ENCODE data around the gene N4BP2L1. TPM values are rescaled to one million over a fixed set of nuclear protein-coding genes. Genes with fewer than 3 reads are reported as not detected.

N4BP2L1 gene
- total and polyA plus RNA-seq, 5 donors, result 4.6 to 6.9 (median 5.3) TPM

DNA sequence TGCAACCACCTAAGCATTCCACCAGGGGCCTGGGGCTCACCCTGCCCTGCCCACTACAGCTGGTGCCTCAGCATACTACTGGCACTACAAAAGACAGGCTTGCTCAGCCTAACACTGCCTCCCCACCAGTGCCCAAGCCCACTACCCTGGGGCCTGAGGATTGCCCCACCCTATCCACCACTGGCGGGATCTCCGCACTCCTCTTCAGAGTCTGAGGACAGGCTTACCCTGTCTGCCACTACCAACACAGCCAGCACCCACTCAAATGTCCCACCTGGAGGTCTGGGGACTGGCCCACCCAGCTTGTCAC lies 27.6 kb upstream of the N4BP2L1 start:
- WGBS, result 100% methylated on average over 2 of the region's 2 CpGs
- Histone ChIP-seq H3K4me3 (ENCODE audit: low read length) (no peak overlapping the region), H3K27ac (ENCODE audit: low read length) (no peak overlapping the region), H3K9me3 (ENCODE audit: control insufficient read depth, low read length) (no peaks in the 10 kb centered on the region), H3K4me1 (ENCODE audit: control insufficient read depth, insufficient read depth, low read length) (no peaks in the 10 kb centered on the region), H3K27me3 (ENCODE audit: control insufficient read depth, insufficient read depth) (no peaks in the 10 kb centered on the region)
- ATAC-seq, result peak in 1 of 2 donors; percentile 16
- intact Hi-C loops (cut with DNase I), result no loop called here
- no peak for DNase-seq

DNA sequence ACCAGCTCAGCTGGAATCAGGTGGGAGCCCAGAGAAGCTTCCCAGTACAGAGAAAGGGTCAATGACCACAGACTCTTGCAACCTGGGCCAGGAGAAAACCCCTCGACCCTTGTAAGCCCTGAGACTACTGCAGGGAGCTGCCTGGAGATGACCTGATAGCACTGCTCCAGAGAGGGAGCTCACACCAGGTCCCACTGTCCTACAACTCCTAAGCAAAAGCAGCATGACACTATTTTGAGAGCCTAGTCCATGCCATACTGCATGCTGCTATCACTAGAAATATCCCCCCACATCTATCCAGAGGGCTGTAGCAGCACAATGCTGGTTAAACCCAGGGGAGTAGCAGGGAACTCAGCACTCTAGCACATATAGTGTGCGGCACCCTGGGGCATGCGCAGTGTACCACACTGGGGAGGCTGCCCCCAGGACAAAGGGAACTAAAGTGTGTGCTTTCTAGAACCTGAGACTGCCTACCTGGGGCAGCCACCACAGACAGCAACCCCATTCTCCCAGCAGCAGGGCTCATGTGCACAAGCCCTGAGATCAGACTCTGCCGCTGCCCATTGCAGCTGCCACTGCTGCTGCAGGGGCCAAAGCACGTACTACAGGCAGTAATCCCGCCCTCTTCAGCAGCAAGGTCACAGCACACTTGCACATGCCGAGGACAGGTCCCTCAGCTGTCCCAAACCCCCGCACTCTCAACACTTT lies 27.1 kb upstream of the N4BP2L1 start:
- no peaks in the 10 kb centered on the region for H3K9me3 ChIP-seq (ENCODE audit: control insufficient read depth, low read length)
- no peaks in the 10 kb centered on the region for H3K27me3 ChIP-seq (ENCODE audit: control insufficient read depth, insufficient read depth)
- no peak overlapping the region for H3K4me3 ChIP-seq (ENCODE audit: low read length)
- H3K4me1 ChIP-seq (ENCODE audit: control insufficient read depth, insufficient read depth, low read length), result no peaks in the 10 kb centered on the region
- no peak overlapping the region for H3K27ac ChIP-seq (ENCODE audit: low read length)
- WGBS, result 88% methylated on average over 8 of the region's 8 CpGs
- no peak for DNase-seq
- peak; percentile 25 to 43 for ATAC-seq
- intact Hi-C loops (cut with DNase I), result no loop called here

DNA sequence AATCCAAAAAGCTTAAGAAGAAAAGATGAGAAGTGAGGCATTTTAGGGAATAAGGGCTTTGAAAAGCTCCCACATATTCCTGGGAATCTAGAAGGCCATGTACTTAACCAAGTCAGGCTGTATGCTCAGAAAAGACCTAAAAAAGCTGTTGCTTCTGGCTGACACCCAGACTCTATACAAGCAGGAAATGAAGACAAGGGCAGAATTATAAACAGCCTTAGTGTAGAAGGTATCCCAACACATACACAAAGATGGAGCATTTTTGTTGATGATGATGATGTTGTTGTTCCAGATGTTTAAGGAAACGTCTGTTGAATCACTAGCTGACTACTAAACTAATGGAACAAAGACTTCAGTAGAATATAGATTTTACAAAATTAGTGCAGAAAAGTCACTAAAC lies 26.1 kb upstream of the N4BP2L1 start:
- ATAC-seq (no peak), DNase-seq (no peak)
- no peaks in the 10 kb centered on the region for H3K4me1 ChIP-seq (ENCODE audit: control insufficient read depth, insufficient read depth, low read length)
- no peaks in the 10 kb centered on the region for H3K27me3 ChIP-seq (ENCODE audit: control insufficient read depth, insufficient read depth)
- 56% methylated on average over 1 of the region's 1 CpG for WGBS
- no peak overlapping the region for H3K4me3 ChIP-seq (ENCODE audit: low read length)
- no peak overlapping the region for H3K27ac ChIP-seq (ENCODE audit: low read length)
- H3K9me3 ChIP-seq (ENCODE audit: control insufficient read depth, low read length), result no peaks in the 10 kb centered on the region
- intact Hi-C loops (cut with DNase I), result no loop called here

DNA sequence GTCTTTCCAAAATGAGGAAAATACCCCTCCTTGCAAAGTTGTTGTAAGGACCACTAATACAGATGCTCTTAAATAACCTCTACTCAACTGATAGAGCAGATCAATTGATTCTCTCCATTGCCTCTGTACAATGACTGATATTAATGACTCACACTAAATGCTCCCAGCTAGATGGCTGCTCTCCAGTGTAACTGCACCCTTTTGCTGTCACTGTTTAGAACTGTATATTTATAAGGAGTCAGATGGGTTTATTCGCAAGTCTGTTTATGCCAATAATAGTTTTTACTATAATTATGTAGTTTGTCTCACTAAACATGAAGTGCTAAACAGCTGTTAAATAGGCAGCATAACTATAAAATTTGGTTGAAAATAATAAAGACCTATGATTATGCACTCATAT lies 21.0 kb upstream of the N4BP2L1 start:
- no peak for ATAC-seq
- no peaks in the 10 kb centered on the region for H3K4me1 ChIP-seq (ENCODE audit: control insufficient read depth, insufficient read depth, low read length)
- intact Hi-C loops (cut with DNase I), result no loop called here
- DNase-seq, result no peak
- 98% methylated on average over 1 of the region's 1 CpG for WGBS
- no peak overlapping the region for H3K27ac ChIP-seq (ENCODE audit: low read length)
- no peaks in the 10 kb centered on the region for H3K27me3 ChIP-seq (ENCODE audit: control insufficient read depth, insufficient read depth)
- H3K4me3 ChIP-seq (ENCODE audit: low read length), result no peak overlapping the region
- H3K9me3 ChIP-seq (ENCODE audit: control insufficient read depth, low read length), result no peaks in the 10 kb centered on the region

DNA sequence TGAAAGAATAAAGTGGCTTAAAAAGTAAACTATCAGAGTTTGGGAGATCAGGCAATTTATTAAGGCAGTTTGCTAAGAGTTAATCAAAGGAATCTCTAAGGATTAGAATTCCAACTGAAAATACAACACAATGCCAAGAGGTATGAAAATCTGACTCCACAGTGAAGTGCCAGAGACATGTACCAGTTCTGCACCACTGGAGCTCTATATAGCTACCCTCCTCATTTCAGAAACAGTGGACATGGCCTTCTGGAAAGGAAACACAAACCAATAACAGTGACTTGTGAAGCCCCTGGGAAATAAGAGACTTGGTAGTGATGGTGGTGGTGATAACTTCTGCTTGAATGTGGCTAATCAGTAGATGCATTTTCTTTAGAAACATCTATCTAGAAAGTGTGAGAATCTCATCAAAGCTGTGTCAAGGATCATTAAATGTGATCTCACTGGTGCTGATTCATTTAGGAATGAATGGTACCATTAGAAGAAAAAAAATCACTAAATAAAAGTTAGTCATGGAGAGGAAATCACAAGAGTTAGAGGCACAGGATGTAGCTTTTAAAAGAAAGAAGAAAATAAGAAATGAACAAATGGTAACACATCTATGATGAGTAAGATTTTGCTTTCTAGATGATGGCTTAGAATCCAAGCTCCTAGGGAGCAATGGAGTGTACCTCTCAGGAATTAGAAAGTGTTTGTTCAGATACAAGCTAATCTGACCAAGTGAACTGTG lies 20.1 kb upstream of the N4BP2L1 start:
- intact Hi-C loops (cut with DNase I), result no loop called here
- ATAC-seq (no peak), DNase-seq (no peak)
- no peaks in the 10 kb centered on the region for H3K27me3 ChIP-seq (ENCODE audit: control insufficient read depth, insufficient read depth)
- H3K4me1 ChIP-seq (ENCODE audit: control insufficient read depth, insufficient read depth, low read length), result no peaks in the 10 kb centered on the region
- H3K9me3 ChIP-seq (ENCODE audit: control insufficient read depth, low read length), result no peaks in the 10 kb centered on the region
- no peak overlapping the region for H3K4me3 ChIP-seq (ENCODE audit: low read length)
- no peak overlapping the region for H3K27ac ChIP-seq (ENCODE audit: low read length)

DNA sequence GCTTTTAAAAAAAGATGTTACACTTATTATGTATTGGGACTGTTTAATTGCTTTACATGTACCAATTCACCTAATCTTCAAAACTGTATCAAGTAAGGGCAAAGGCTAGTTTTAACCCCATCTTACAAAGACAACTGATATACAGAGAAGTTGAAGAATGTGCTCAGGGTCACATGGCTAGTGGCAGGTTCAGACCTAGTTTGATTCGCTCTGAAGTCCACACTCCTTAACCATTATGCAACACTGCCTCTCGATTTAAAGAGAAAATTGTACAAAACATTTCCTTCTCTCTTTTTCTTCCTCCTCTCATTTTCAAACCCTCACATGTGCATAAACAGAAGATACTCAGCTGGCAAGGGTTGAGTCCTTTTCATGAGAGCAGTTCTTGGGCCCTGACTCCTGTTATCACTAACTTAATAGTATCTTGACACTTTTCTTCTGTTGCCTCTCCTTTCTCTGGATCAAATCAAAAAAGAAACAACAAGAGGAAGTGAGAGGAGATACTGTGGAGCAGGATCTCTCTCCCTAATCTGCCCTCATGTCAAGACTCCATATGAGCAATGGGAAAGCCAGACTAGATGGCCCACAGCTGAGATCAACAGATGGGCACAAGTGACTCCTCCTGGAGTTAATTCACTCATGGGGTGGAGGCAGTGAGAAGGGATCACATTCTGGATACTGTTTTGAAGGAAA lies 19.0 kb upstream of the N4BP2L1 start:
- intact Hi-C loops (cut with DNase I), result no loop called here

DNA sequence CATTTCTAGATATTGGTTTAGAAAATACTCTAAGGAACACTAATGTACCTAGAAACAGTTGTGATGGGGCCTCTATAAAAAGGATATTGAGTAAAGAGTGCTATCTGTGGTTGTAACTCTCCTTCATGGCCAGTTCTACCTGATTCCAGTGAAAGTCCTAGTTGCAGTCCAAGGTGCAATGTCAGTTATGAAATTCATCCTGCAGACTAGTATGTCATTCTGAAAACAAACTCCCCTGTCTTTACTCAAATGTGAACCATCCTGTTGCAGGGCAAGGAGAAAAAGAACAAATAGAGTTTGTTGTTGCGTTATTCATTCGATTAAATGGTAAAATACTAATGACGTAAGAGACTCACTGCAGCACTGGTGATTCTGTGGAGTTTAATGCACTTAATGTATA lies 18.3 kb upstream of the N4BP2L1 start:
- no peak overlapping the region for H3K4me3 ChIP-seq (ENCODE audit: low read length)
- no peaks in the 10 kb centered on the region for H3K27me3 ChIP-seq (ENCODE audit: control insufficient read depth, insufficient read depth)
- H3K27ac ChIP-seq (ENCODE audit: low read length), result no peak overlapping the region
- H3K4me1 ChIP-seq (ENCODE audit: control insufficient read depth, insufficient read depth, low read length), result no peaks in the 10 kb centered on the region
- intact Hi-C loops (cut with DNase I), result no loop called here
- DNase-seq (no peak), ATAC-seq (no peak)
- H3K9me3 ChIP-seq (ENCODE audit: control insufficient read depth, low read length), result no peaks in the 10 kb centered on the region
- WGBS, result 94% methylated on average over 3 of the region's 3 CpGs

More for the DNA sequence above, 19.0 kb upstream of the N4BP2L1 start:
- 50% methylated on average over 2 of the region's 2 CpGs for WGBS
- Histone ChIP-seq H3K4me1 (ENCODE audit: control insufficient read depth, insufficient read depth, low read length) (no peaks in the 10 kb centered on the region), H3K27ac (ENCODE audit: low read length) (no peak overlapping the region), H3K27me3 (ENCODE audit: control insufficient read depth, insufficient read depth) (no peaks in the 10 kb centered on the region), H3K4me3 (ENCODE audit: low read length) (no peak overlapping the region), H3K9me3 (ENCODE audit: control insufficient read depth, low read length) (no peaks in the 10 kb centered on the region)
- DNase-seq, result no peak
- peak in 1 of 2 donors; percentile 37 for ATAC-seq

DNA sequence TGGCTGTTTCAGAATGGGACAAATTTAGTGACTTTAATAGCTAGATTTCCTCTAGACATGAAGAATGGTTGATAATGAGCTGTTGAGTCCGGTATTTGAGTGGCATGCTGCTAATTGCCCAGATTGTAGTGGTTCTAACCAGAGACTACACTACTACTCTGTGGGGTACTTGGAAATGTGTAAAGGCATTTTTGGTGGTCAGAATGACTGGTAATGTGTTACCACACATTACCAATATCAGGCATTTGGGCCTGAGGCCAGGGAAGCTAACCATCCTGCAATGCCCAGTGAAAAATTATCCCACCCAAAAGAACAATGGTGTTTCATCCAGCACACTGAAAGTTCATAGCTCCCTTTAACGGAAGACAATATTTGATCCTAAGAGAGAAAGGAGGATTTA lies 17.5 kb upstream of the N4BP2L1 start:
- no peak for ATAC-seq
- DNase-seq, result no peak
- H3K9me3 ChIP-seq (ENCODE audit: control insufficient read depth, low read length), result no peaks in the 10 kb centered on the region
- no peak overlapping the region for H3K4me3 ChIP-seq (ENCODE audit: low read length)
- no peaks in the 10 kb centered on the region for H3K4me1 ChIP-seq (ENCODE audit: control insufficient read depth, insufficient read depth, low read length)
- no peaks in the 10 kb centered on the region for H3K27me3 ChIP-seq (ENCODE audit: control insufficient read depth, insufficient read depth)
- WGBS, result 96% methylated on average over 2 of the region's 2 CpGs
- intact Hi-C loops (cut with DNase I), result no loop called here
- no peak overlapping the region for H3K27ac ChIP-seq (ENCODE audit: low read length)

DNA sequence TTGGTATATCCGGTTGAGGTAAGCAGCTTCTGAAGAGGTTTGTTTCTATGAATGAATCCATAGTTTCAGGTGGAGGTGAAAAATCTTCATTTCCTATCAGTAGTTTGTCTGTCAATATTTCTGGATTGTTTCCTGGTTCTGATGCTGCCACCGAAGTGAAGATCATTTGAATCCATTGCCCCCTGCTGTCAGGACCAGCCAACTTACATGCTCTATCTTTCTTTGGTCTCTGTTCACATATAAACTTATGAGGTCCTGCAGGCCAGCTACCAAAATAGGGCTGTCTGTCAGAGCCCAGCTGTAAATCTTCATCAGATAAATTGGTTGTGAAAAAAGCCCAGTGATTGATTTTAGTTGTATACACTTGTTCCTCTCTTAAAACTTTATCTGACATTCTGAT lies 15.2 kb upstream of the N4BP2L1 start:
- Histone ChIP-seq H3K27ac (ENCODE audit: low read length) (no peak overlapping the region), H3K9me3 (ENCODE audit: control insufficient read depth, low read length) (no peaks in the 10 kb centered on the region), H3K27me3 (ENCODE audit: control insufficient read depth, insufficient read depth) (no peaks in the 10 kb centered on the region), H3K4me3 (ENCODE audit: low read length) (no peak overlapping the region), H3K4me1 (ENCODE audit: control insufficient read depth, insufficient read depth, low read length) (no peaks in the 10 kb centered on the region)
- DNase-seq (no peak), ATAC-seq (no peak)
- intact Hi-C loops (cut with DNase I), result no loop called here
- WGBS, result 52% methylated on average over 2 of the region's 2 CpGs

DNA sequence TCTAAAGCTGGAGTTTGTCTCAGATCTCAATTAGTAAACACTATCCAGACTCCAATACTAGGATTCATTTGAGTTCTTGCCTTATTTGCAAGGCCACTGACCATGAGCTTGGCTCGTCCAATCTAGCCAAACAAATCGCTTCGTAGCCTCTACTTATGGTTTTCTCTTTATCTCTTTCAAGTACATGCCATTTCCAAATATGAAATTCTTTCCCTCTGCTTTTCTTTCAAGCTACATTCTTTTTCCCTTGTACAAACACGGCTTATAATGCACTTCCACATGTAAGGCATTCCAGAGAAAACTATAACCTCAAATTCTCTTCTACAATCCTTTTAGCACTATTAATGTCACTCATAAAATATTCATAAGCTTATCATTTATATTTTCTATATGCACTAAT lies 10.9 kb upstream of the N4BP2L1 start:
- Histone ChIP-seq H3K4me1 (ENCODE audit: control insufficient read depth, insufficient read depth, low read length) (no peaks in the 10 kb centered on the region), H3K27ac (ENCODE audit: low read length) (no peak overlapping the region), H3K4me3 (ENCODE audit: low read length) (no peak overlapping the region), H3K9me3 (ENCODE audit: control insufficient read depth, low read length) (no peaks in the 10 kb centered on the region), H3K27me3 (ENCODE audit: control insufficient read depth, insufficient read depth) (no peaks in the 10 kb centered on the region)
- intact Hi-C loops (cut with DNase I), result no loop called here
- ATAC-seq (no peak), DNase-seq (no peak)
- 85% methylated on average over 4 of the region's 4 CpGs for WGBS

DNA sequence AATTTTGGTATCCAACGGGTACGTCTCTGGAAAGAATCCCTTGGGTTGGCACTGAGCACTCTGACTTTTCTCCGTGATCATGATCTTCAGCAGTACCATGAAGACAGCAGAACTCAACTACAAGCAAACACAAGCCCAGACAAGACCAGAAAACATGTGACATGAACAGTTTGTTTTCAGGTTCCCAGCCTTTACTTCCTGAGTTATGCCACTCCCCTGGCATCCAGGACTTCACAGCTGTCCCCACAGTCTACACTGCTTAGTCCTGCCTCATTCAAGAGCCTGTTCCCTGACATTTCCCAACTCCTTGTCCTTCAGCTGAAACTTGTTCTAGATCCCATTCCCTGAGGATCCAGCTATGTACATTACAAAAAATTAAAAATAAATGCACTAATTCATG lies 4.9 kb upstream of the N4BP2L1 start:
- Histone ChIP-seq H3K27me3 (ENCODE audit: control insufficient read depth, insufficient read depth) (no peaks in the 10 kb centered on the region), H3K27ac (ENCODE audit: low read length) (no peak overlapping the region), H3K4me1 (ENCODE audit: control insufficient read depth, insufficient read depth, low read length) (no peaks in the 10 kb centered on the region), H3K4me3 (ENCODE audit: low read length) (no peak overlapping the region), H3K9me3 (ENCODE audit: control insufficient read depth, low read length) (no peaks in the 10 kb centered on the region)
- 69% methylated on average over 3 of the region's 3 CpGs for WGBS
- intact Hi-C loops (cut with DNase I), result no loop called here
- no peak for ATAC-seq
- DNase-seq, result no peak

All from right cardiac atrium (tissue), 5 donors.